NOMO-1 treated with dmso at 0.1 percent for 144 hours (cell line): ENCODE measurements around the gene NACC2.

Source experiments
- DNase-seq: peaks from one replicate; lab custom pipeline; 2025; ENCODE audit not compliant: unreplicated experiment; lab: John Stamatoyannopoulos, UW

The NACC2 gene

DNA sequence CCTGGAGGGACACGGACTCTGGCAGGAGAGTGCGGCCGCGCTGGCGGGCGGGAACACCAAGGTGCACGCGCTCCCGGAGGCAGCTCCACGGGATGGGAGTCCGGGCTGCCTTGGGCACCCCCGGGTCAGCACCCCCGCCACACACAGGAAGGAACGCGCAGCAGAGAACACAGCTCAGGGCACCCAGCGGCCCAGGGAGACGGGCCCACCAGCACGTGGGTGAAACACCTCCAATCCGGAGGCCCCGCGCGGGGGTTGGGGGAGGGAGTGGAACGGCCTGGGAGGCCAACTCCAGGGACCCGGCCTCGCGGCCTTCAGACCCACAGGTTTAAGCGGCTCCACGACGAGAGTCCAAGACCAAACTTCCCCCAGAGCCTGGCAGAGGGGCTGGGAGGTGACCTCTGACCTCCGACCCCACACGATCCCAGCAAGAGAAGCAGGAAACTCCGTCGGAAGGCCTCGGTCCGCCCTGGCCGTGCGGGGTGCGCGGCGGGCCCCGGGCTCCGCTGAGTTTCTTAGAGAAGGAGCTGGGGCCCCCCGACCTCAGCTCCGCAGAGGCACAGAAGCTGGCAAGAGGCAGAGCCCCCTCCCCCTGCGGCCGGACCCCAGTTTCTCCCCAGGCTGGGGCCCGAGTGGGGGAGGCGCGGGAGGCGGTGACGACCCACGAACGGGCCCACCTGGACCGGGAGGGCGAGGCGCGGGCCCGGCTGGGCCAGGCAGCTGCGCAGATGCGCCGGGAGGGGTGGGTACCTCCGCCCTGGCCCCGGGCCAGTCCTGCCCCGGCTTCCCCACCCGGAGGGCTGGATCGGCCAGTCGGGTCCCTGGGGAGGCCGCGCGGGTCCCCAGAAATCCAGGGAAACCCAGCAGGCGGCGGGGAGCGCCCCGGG lies 851 bp downstream of the NACC2 start:
- peak; percentile 71 for DNase-seq

DNA sequence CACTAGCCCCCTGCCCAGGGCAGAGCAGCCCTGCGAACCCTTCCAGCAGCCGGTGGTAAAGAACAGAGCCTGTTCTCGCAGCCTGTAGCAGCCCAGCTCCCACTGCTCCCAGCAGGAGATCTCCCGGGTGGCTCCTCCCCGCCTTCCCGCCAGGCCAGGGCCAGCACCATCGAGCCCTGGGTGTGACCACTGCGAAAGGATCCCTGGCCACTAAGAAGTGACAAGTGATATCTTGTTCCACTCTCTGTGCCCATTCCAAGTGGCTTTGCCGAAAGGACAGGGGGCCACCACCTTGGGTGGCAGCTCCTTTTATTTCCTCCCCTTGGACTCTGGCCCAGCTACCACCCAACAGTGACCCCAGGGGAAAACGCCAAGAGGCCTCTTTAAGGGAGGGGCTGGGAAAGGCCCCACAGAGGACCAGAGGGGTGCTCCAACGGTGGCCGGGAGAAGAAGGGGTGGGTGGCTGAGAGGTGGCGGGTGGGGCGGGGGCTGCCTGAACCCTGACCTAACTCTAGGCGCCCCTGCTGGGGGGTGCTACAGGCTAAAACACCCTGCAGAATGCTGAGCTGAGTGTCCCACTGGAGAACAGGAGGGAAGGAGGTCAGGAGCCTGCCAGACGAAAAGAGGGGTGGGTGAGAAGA lies 1.6 kb downstream of the NACC2 start:
- DNase-seq = no peak

DNA sequence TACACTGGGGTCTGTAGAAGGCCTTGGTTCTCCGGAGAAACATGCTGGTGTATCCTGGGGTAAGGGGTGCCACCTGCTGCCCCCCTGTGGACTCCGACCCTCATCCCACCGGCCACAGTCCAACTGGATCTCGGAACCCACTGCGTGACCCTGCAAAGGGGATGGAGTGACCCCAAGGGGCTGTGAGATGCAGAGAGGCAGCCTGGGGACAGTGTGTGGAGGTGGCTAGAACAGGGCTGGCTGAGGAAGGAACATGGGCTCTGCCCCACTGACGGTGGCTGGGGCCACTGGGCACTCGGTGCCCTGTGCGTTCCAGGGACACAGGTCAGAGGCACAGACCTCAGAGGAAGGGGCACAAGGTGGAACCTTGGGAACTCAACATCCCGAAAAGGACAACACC lies 2.3 kb downstream of the NACC2 start:
- DNase-seq = no peak

DNA sequence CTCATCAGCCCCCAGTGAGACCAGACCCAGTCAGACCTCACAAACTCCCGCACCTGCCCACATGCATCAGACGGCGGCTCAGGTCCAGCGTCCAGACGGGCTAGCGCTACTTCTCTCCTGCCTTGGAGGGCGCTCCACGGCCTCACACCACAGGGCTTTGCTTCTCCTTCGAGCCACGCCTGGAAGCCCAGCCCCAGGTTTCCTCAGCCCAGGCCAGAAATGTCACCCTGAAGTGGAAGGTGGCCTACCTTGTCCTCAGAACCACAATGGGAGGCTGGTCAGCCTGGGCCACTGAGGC lies 2.8 kb downstream of the NACC2 start:
- DNase-seq = no peak

DNA sequence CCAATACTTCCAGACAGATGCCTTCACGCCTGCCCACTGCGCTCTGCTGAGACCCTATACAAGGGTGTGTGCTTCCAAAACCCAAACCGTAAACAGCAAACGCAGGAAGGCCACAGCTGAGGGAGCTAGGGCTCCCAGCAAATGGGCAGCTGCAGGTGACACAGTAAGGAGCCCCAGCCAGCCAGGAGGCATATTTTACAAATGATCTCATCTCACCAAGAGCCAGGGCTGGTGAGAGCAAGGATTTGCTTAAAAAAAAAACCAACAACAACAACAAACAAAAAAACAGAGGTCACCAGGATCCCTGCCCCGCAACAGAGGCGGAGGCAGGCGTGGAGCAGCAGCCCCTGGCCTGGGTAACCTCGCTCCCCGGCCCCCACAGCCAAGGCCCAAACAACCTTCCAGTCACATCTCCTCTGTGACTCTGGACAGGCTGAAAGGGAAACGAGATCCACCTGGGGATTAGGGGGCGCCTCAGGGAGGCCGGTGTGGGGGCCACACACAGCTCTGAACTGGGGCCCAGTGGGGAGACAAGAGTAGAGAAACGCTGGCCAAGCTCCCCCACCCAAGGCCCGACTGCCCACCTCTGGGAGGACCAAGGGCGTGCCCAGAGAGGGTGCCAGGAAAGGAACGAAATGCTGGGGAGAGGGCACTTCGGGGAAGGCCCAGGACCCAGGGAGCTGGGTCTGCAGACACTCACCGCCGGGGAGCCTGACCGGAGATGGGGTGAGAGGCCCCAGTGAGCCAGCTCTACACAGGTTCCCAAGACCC lies 3.3 kb downstream of the NACC2 start:
- no peak for DNase-seq

DNA sequence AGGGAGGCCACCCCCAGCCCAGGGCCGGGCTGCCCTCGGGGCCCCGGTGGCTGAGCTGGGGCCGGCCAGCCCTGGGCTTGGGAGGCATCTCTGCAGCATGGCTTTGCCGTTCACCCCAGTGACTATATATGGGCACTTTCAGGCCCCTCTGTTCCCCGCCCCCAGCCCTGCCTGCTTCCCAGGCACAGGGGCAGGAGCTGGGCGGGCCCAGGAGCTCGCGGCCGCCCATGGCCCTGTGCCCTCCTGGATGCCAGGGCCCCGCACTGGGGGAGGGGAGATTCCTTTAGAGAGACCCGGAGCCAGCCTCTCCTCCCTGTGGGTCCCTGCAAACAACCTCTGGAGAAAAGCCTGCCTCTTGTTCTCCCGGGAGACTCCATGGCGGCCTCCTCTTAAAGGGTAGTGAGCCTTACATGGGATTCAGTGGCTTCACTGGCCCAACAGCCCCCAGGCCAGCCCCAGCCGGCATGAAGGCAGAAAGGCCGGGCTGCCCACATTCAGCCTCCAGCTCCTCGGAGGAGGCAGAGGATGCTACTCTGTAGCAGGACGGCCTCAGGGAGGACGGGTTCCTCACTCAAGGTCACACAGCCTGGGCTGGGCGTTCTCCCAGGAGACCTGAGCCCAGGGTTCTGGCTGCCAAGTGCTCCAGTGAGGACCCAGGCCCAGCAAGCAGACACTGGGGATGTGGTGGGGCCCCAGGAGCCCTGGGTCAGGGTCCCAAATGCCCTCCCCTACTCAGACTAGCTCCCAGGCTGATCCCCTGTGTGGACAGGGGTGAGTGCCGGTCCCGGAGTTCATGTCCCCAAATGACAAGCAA lies 4.1 kb downstream of the NACC2 start:
- DNase-seq = no peak

DNA sequence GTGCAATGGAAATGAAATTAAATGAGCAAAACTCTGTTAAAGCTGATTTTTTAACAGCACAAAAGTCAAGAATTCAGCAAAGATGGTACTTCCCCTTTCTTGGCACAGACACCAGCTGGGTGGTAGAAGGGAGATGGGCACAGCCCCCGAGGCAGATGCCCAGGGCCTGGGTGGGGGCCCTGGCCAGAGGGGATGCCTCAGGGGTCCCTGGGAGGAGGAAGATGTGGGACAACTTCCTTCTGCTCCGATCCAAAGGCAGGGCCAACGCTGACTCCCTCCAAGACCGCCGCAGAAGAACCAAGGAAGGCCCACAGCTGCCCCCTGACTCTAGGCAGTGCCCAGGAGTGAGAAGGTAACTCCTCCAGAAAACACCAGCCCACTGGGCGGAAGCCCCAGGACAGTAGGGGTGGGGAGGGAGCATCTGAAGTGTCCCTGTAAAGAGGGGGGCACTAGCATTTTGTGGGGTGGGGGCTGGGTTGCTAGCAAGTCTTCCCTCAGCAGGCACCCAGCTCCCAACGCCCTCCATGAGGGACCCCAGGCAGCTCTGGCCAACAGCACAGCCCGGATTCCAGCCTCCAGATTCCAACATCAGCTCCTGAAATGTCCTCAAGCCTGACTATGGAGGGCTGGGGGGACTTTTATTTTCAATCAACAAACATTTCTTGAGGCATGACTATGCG lies 4.9 kb downstream of the NACC2 start:
- no peak for DNase-seq

DNA sequence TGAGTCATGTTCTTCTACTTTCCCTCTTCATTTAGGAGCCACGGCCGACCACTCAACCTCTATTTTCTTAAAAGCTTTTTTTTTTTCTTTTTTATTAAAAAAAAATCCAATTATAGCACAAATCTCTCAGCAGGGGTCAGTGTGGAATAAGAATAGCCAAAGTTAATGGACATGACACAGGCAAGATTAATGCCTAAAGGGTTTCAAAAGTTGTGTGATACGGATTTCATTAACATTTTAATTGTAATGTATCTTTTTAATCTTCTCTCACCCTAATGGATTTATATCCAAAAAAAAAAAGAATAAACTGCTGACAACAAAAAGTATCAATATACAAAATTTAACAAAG lies 5.4 kb downstream of the NACC2 start:
- no peak for DNase-seq

DNA sequence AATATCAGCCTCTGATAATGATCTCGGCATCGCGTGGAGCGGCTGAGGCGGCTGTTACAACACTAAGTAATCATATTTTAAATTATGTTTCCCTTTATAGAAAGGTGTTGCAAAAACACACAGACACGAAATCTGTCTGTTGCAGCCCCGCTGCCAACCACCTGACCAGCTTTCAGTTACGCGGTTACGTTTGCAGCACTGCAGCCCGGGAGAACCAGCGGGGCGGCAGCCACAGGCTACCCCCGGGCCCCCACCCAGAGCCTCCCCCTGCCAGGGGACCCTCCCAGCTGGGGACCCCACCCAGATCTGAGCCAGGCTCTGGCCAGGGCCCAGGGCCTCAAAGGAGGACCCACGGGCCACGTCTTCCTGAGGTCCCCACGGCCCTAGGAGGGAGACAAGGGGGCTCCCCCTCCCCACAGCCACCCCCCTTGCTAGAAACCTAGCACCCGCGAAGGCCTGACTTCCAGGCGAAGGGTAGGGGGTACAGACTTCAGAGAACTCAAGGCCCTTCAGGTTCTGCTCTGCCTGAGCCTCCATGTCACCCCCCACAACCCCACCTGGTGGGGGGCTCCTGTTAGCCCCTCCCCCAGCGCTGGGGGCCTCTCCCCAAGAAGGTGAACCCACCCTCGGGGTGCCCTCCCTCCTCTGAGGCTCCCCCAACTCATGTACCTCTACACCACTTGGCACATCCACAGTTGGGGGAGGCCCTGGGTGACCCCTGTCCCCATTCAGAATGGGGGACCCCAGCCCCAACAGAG lies 6.0 kb downstream of the NACC2 start:
- peak; percentile 90 for DNase-seq

DNA sequence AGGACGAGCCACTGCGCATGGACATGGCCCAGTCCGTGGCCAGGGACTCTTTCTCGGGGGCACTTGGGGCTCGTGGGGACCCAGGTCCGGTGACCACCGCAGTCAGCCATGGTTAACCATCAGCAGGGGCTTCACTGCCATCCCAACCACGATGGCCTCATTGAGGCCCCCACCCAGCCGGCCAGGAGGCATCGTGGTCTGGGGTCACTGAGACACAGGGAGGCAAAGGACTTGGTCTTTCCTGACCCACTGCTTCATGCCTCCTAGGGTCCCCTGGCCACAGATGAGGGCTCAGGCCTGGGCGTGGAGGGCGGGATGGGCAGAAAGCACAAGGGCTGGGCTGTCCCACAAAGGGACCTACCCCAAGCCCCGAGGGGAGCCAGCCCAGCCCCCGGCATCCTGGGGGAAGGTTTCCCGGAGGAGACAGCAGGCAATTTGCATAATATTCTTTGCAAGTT lies 6.6 kb downstream of the NACC2 start:
- DNase-seq = no peak

DNA sequence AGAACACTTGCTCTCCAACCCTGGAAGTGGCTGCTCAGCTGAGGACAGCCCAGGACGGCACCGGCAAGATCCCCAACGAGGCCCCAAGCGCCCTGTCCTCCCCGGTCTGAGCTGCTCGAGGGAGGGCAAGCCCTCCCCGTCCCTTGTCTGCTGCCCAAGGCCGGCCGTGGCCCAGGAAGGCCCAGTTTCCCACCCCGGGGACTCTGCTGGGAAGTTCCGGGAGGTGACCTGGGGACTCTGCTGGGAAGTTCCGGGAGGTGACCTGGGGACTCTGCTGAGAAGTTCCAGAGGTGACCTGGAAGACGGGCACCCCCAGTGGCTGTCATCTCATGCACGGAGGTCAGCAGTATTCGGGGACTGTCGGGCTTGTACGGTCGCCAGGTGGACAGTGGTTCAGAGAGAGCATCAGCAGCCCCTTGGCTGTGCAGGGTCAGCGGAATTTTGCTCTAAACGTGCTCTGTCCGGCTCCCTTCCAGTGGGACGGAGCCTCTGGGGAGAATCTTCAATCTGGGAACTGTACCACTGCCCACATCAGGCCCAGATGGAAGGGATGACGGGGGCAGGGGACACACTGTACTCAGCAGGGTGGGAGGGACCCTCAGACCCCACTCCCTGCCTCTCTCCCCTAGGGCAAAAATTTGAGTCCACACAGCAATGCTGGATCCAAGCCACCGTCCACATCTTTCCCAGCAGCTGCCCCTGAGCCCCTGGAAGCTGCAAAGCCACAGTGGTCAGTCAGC lies 7.2 kb downstream of the NACC2 start:
- DNase-seq = no peak

DNA sequence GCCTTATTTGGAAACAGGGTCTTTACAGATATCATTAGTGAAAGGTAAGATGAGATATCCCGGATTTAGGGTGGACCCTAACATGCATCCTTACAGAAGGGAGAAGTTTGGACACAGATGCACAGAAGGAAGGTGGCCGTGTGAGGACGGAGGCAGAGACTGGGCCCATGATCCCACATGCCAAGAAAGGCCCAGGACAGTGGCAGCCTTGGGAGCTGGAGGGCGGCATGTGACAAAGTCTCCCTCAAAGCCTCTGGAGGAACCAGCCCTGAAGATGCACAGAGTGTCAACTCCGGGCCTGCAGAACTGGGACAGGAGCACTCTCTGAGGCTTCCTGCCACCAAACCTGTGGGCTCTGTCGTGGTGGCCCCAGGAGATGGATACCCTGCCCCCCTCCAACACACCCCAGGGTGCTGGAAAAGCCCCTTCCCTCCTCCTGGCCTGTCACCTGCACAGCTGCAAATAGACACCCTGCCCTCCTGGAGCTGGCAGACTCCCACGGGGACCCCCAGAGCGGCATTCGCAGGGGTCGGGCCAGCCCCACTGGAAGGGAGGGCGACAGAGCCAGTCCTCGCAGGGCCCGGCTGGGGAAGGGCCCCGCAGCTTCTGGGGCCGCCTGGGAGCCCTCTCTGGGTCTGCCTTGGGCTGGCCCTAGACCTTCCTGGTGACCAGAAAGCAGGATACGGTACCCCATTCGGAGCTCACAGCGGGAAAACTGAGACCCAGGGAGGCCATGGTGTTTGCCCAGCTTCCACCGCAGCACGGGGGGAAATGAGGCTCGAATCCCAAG lies 7.9 kb downstream of the NACC2 start:
- DNase-seq = no peak

DNA sequence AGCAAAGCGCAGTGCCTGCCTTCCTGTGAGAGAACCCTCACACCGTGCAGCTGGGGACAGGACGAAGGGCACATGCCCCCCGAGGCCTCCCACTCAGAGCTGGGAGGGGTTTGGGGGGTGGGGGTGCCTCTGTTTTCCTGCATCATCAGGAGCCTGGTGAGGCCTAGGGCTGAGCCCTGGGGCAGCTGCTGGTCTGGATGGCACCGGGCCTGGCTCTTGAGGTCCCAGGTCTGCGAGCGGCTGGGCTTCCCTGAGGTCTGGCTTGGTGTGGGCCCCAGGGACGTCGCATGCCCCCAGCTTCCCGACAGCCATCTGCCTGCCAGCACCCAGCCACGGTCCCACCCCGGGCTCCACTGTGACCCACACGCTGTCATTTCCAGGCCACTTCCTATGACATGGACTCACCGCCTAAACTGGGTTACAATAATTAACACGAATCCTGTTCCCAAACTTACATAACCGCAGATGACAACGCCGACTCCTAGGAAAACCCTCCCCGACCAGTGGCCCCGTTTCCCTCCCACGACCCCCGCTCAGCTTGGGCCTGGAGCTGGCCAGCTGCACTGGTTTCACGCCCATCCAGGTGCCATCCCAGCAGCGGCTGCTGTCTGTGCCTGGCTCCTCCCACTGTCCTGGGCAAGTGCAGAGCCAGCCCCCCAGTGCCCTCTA lies 8.7 kb downstream of the NACC2 start:
- DNase-seq = no peak

DNA sequence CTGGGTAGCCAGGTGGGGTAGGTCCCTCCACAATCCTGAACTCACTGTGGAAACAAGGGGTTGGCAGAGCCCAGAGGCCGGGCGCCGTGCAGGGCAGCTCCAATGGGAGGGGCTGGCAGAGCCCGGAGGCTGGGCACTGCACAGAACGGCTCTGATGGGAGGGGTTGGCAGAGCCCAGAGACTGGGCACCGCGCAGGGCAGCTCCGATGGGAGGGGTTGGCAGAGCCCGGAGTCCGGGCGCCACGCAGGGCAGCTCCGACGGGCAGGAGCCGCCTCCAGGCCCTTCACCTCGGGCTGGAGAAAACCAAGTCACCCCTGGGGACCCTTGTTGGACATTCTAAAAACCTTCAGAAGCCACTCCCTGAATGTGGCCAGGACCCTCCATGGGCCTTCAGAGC lies 9.3 kb downstream of the NACC2 start:
- DNase-seq = no peak

DNA sequence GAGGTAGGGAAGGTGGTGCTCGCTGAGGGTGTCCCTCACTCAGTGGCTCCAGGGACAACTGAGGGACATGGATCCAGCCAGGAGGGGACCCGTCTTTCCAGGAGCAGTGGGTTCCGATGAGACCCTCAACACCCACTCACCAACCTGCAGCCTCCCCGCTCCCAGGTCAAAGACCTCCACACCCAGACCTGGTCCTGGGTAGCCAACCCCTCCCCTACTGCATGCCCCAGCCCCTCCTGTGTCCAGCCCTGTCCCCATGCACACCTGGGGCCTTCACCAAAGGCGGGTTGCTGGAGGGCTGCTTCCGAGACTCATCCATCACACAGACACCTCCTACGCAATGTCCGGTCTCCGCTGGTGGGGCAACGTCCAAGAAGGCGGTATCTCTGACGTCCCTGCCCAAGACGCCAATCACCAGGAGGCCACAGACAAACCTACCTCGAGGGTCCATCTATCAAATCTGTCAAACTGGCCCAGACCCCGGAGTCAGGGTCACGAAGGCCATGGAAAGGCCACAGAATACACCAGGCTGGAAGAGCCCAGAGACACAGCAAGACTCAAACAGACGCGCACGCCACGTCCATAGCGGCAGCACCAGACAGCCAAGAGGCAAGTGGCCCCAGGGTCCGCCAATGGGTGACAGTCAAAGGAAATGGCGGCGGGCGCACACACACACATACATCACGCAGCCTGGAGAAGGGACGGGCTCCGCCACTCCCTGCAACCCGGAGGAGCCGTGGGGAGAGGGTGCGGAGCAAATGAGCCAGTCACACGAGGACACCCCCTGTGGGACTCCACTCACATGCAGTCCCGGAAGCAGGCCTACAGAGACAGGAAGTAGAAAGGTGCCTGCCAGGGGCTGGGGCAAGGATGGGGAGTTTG lies 10.8 kb downstream of the NACC2 start:
- no peak for DNase-seq

DNA sequence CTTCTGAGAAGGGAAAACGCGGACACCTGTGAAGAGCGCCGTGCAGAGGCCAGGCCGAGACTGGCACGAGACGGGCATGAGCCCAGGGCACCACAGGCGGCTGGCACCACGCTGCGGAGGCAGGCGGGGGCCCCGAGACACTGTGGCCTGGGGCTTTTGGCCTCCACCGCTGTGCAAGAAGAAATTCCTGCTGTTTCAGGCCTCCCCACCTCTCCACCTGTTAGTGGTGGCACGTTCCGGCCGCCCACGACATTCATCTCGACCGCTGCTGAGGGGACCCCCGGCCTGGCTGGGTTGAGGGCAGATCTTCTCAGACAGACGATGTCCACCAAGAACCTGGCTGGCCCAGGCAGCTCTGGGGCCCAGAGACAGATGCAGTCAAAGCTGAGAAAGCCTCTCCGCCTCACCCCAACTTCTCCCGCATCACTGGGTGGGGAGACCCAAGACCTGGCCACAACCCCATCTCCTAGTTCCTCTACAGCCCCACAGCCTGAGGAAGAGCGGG lies 11.5 kb downstream of the NACC2 start:
- no peak for DNase-seq
